Heart left ventricle (tissue), 16 donors: ENCODE results near the gene PCSK2. TPM values are rescaled to one million over a fixed set of nuclear protein-coding genes. Genes with fewer than 3 reads are reported as not detected.

ENCODE experiments used
- ATAC-seq, 4 donors: fragments of 200-7000 bp; cut with Tn5 transposase; one replicate each; pipeline ENCODE4 v1.9.1; 2020 to 2022; ENCODE audit warnings: moderate library complexity in 4 of 4, mild to moderate bottlenecking in 3 of 4, moderate number of reproducible peaks in 1 of 4
- DNase-seq, 5 donors: peaks; one replicate each; pipeline ENCODE4 v3.0.0-alpha.2; 2020
- H3K27ac ChIP-seq, 12 donors: fragments of 200-600 bp; sonication (generic) in 4 of 12; one replicate each; pipeline versions ENCODE4 v1.5.0 to v1.8.0; 2016 to 2022; ENCODE audit warnings: mild to moderate bottlenecking in 2 of 12
- H3K27me3 ChIP-seq, 9 donors: fragments of 200-600 bp; sonication (generic) in 2 of 9; one replicate each; pipeline versions ENCODE4 v1.5.1 to v1.8.0; 2016 to 2022; ENCODE audit warnings: mild to moderate bottlenecking in 3 of 9
- H3K36me3 ChIP-seq, 9 donors: fragments of 200-600 bp; sonication (generic) in 2 of 9; one replicate each; pipeline versions ENCODE4 v1.5.0 to v1.8.0; 2018 to 2022; ENCODE audit warnings: mild to moderate bottlenecking in 2 of 9
- H3K4me1 ChIP-seq, 12 donors: fragments of 200-600 bp; sonication (generic) in 4 of 12; one replicate each; pipeline versions ENCODE4 v1.5.0 to v1.8.0; 2016 to 2022; ENCODE audit warnings: mild to moderate bottlenecking in 3 of 12
- H3K4me3 ChIP-seq, 12 donors: fragments of 200-600 bp; sonication (generic) in 4 of 12; one replicate each; pipeline versions ENCODE4 v1.5.0 to v1.8.0; 2017 to 2022; ENCODE audit warnings: mild to moderate bottlenecking in 9 of 12, moderate library complexity in 4 of 12
- H3K9me3 ChIP-seq, 12 donors: fragments of 200-600 bp; sonication (generic) in 4 of 12; one replicate each; pipeline versions ENCODE4 v1.5.0 to v1.8.0; 2016 to 2022; ENCODE audit warnings: mild to moderate bottlenecking in 1 of 12
- POLR2A ChIP-seq, 2 donors: fragments of 450-650 bp; IDR thresholded peaks; one replicate each; pipeline ENCODE4 v1.6.1; 2017; ENCODE audit warnings: antibody characterized with exemption in 2 of 2, mild to moderate bottlenecking in 2 of 2, moderate library complexity in 2 of 2
- WGBS, 4 donors: extraction: QIAGEN DNeasy Blood & Tissue Kit in 2 of 4; methylation state at CpG; one replicate each; pipeline versions ENCODE4 v1.1.5 to v1.1.7; 2013 to 2018; 5-methylcytosine and 5-hydroxymethylcytosine counted together
- intact Hi-C, 10 donors: fragments of 100-400 bp; cut with DNase I; formaldehyde crosslinking; loops; one replicate each; pipeline versions ENCODE4 v1.11.1 to v1.14.2; 2022
- polyA plus RNA-seq, 2 donors: library from polyadenylated mRNA; stranded (reverse); fragments of 200-250 nt; gene quantifications; one replicate each; pipeline ENCODE4 v1.2.3, GENCODE V29; 2013
- total RNA-seq, 9 donors: library from RNA; depleted of rRNA in 2 of 9; stranded (reverse); fragments of >200 nt in 2 of 9; fragmentation: NEBNext Ultra II Directional in 3 of 9; extraction: Animal tissue kit (Norgen Biotek cat#: 25700) in 3 of 9; gene quantifications; one replicate each; pipeline versions ENCODE4 v1.1.0 to v1.2.4, GENCODE V29; 2016 to 2023
- TF ChIP-seq, protein P1 (sequence below), 12 donors: fragments of 200-600 bp; sonication (generic) in 4 of 12; IDR thresholded peaks; one replicate each; pipeline versions ENCODE4 v1.5.0 to v1.8.0; 2018 to 2022; ENCODE audit warnings: antibody characterized with exemption in 12 of 12, mild to moderate bottlenecking in 5 of 12
- donor health status: ischemic (EF 13 %, LVEDD 7.1; RV severe dilation, severe dysfunction).
- donor health status: healthy with polysubstance abuse.
- donor health status: DM: no; HTN: yes; CAD: no.
- donor health status: DM: no; HTN: no; CAD: no.
- donor health status: ischemic (EF 25% LVEDD 6.9; RV normal size, moderate dysfunction).
- donor health status: ischemic (EF 25% LVEDD 5.7; RV mildly dilated, moderate dysfunction).
- donor health status: healthy.
- donor health status: DM: yes; HTN: yes; CAD: no.
- donor health status: ischemic (EF 35%, LVEDD 5.7; RV mildly dilated, moderate dysfunction).
- donor health status: nonischemic (EF 11% LVEDD 7.7; RV severe dilation, severe dysfunction).
- donor health status: DM: yes; HTN: yes; CAD: no.
- donor health status: PGD.
- donor health status: ischemic (EF 29% LVEDD 5.4; RV normal size, mild dysfunction).
- donor health status: nonischemic (EF 23%, LVEDD 6.1; RV moderate dilation, normal function).

The PCSK2 gene
- total and polyA plus RNA-seq, 11 donors: 0.11 to 2.0 (median 0.55) TPM

DNA sequence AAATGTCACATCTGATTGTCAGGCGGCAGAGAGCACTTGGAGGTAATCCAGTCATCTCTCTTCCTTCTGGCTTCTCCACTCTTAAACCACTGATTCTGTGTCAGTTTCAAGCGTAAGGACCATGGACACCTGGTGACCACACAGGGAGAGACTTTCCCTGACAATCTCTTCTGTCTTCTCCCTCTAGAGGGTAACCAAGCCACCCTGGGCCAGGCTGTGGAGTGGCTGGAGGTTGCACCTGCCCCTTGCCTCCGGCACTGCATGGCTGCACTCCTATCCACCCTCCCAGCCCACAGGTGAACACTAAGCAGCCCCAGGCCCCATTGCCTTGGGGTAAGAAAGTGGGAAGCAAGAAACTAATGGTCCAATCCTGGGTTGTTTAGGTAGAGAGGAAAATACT, 225.6 kb downstream of the PCSK2 start:
- peaks cover 0 to 40% (median 5%) of the 10 kb centered on the region in 9 donors for H3K27me3 ChIP-seq
- ATAC-seq (no peak), DNase-seq (no peak)
- no peaks in the 10 kb centered on the region for H3K9me3 ChIP-seq
- TF ChIP-seq, protein P1, sequence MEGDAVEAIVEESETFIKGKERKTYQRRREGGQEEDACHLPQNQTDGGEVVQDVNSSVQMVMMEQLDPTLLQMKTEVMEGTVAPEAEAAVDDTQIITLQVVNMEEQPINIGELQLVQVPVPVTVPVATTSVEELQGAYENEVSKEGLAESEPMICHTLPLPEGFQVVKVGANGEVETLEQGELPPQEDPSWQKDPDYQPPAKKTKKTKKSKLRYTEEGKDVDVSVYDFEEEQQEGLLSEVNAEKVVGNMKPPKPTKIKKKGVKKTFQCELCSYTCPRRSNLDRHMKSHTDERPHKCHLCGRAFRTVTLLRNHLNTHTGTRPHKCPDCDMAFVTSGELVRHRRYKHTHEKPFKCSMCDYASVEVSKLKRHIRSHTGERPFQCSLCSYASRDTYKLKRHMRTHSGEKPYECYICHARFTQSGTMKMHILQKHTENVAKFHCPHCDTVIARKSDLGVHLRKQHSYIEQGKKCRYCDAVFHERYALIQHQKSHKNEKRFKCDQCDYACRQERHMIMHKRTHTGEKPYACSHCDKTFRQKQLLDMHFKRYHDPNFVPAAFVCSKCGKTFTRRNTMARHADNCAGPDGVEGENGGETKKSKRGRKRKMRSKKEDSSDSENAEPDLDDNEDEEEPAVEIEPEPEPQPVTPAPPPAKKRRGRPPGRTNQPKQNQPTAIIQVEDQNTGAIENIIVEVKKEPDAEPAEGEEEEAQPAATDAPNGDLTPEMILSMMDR (IDR thresholded peaks at IDR 0.05): no peak
- TF ChIP-seq POLR2A (IDR thresholded peaks at IDR 0.05): no peak
- no peak overlapping the region for H3K27ac ChIP-seq
- intact Hi-C loops: no loop called here
- H3K36me3 ChIP-seq: no peaks in the 10 kb centered on the region
- no peaks in the 10 kb centered on the region for H3K4me1 ChIP-seq
- H3K4me3 ChIP-seq: no peak overlapping the region
- WGBS, 4 donors: 72 to 77% (median 75%) methylated on average over 3 of the region's 3 CpGs

DNA sequence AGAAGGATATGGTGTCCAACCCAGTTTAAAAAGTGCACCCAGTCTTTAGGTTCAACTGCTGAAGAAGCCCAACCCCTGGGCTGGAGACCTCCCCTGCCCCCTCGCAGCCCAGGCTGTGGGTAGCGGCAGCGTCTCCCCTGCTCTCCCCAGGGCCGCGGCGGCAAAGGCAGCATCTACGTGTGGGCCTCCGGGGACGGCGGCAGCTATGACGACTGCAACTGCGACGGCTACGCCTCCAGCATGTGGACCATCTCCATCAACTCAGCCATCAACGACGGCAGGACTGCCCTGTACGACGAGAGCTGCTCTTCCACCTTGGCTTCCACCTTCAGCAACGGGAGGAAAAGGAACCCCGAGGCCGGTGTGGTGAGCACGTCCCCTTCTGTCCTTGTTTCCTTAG, 226.8 kb downstream of the PCSK2 start:
- H3K27ac ChIP-seq: no peak overlapping the region
- no peaks in the 10 kb centered on the region for H3K4me1 ChIP-seq
- H3K36me3 ChIP-seq: no peaks in the 10 kb centered on the region
- TF ChIP-seq POLR2A (IDR thresholded peaks at IDR 0.05): no peak
- TF ChIP-seq, protein P1 (IDR thresholded peaks at IDR 0.05): no peak
- 82 to 87% (median 86%) methylated on average over 21 to 22 of the region's 22 CpGs for WGBS, 4 donors
- DNase-seq (no peak), ATAC-seq (no peak)
- no peak overlapping the region for H3K4me3 ChIP-seq
- intact Hi-C loops: no loop called here
- H3K27me3 ChIP-seq: peaks cover 0 to 40% (median 5%) of the 10 kb centered on the region in 9 donors
- H3K9me3 ChIP-seq: no peaks in the 10 kb centered on the region

DNA sequence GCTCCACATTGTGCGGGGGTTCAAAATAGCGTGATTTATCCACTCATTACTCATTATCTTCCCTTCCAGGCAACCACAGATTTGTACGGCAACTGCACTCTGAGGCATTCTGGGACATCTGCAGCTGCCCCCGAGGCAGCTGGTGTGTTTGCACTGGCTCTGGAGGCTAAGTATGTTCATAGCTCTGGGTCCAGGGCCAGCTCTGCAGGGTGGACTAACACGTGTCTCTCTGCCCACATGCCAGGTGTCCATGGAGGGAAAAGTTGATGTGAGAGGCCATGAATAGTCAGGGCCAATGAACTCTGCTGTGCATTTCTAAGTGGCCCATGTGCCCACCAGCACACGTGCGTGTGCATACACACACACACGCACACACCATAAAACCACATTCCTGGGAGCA, 229.4 kb downstream of the PCSK2 start:
- Histone ChIP-seq H3K27ac (no peak overlapping the region), H3K4me1 (no peaks in the 10 kb centered on the region), H3K27me3 (peaks cover 0 to 36% (median 4%) of the 10 kb centered on the region in 9 donors), H3K9me3 (no peaks in the 10 kb centered on the region), H3K36me3 (no peaks in the 10 kb centered on the region), H3K4me3 (no peak overlapping the region)
- 78 to 85% (median 82%) methylated on average over 8 of the region's 8 CpGs for WGBS, 4 donors
- no peak for ATAC-seq
- intact Hi-C loops: no loop called here
- TF ChIP-seq POLR2A (IDR thresholded peaks at IDR 0.05): no peak
- TF ChIP-seq, protein P1 (IDR thresholded peaks at IDR 0.05): no peak
- DNase-seq: no peak

DNA sequence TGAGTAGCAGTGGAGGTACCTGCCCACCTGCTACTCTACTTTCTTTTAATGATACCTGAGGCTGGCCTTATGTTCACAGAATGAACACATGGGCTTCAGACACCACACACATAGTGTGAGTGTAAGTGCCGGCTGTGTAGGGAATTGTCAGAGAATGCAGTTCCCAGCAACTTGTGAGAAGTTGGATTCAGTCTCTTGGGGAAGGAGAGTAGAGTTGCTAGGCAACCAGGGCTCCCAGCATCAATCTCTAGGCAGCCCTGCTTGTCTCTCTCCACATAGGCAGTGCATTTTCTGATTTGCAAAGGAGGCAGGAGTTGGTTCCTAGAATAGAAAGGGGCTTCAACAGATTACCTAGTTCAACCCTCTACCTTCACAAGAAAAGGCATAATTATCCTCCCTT, 230.2 kb downstream of the PCSK2 start:
- H3K27ac ChIP-seq: no peak overlapping the region
- no peak overlapping the region for H3K4me3 ChIP-seq
- no peaks in the 10 kb centered on the region for H3K9me3 ChIP-seq
- DNase-seq: no peak
- H3K4me1 ChIP-seq: no peaks in the 10 kb centered on the region
- TF ChIP-seq, protein P1 (IDR thresholded peaks at IDR 0.05): no peak
- no peak for TF ChIP-seq POLR2A (IDR thresholded peaks at IDR 0.05)
- H3K36me3 ChIP-seq: no peaks in the 10 kb centered on the region
- WGBS, 4 donors: 58 to 100% (median 79%) methylated on average over 1 of the region's 1 CpG
- peaks cover 0 to 33% (median 4%) of the 10 kb centered on the region in 9 donors for H3K27me3 ChIP-seq
- ATAC-seq: no peak
- intact Hi-C loops: no loop called here
